SU-DHL-6 (cell line): ENCODE data around the gene PCARE.

ENCODE experiments used
- EZH2phosphoT487 ChIP-seq: fragments of 200-600 bp; sonication (generic), shearing (Covaris generic); conservative IDR thresholded peaks from 2 replicates; pipeline ENCODE4 v1.6.1; 2018; ENCODE audit warnings: mild to moderate bottlenecking, antibody characterized with exemption, low read length, moderate library complexity, mixed read lengths
- TF ChIP-seq, protein P1 (sequence below): fragments of 200-600 bp; sonication (generic); IDR thresholded peaks from one replicate; pipeline ENCODE4 v1.5.1; 2017; ENCODE audit warnings: antibody characterized with exemption, mild to moderate bottlenecking, low read length, moderate library complexity; ENCODE audit not compliant: insufficient read depth, poor library complexity, severe bottlenecking

- TF ChIP-seq, protein P1, sequence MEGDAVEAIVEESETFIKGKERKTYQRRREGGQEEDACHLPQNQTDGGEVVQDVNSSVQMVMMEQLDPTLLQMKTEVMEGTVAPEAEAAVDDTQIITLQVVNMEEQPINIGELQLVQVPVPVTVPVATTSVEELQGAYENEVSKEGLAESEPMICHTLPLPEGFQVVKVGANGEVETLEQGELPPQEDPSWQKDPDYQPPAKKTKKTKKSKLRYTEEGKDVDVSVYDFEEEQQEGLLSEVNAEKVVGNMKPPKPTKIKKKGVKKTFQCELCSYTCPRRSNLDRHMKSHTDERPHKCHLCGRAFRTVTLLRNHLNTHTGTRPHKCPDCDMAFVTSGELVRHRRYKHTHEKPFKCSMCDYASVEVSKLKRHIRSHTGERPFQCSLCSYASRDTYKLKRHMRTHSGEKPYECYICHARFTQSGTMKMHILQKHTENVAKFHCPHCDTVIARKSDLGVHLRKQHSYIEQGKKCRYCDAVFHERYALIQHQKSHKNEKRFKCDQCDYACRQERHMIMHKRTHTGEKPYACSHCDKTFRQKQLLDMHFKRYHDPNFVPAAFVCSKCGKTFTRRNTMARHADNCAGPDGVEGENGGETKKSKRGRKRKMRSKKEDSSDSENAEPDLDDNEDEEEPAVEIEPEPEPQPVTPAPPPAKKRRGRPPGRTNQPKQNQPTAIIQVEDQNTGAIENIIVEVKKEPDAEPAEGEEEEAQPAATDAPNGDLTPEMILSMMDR: no peak
- no peak for TF ChIP-seq EZH2phosphoT487
Measured at GRCh38 chr2:29053223-29053622, 21.1 kb downstream of the PCARE start.
